Activated CD8-positive, alpha-beta memory T cell treated with anti-CD3 and anti-CD28 coated beads for 4 hours (primary cell): Measurements from ENCODE around the gene MCOLN2.
A peak's percentile ranks its signal among the peaks of the same experiment; 100 is the strongest.

Experiments used
- DNase-seq, 2 donors: peaks; one replicate each; pipeline ENCODE4 v3.0.0-alpha.2; 2020; ENCODE audit warnings: low read depth in 2 of 2

Gene MCOLN2

GRCh38 chr1:84896279-84896678 lies 100.6 kb downstream of the MCOLN2 start:
- no peak for DNase-seq

- DNase-seq: no peak
Observed at GRCh38 chr1:84892705-84893618, 104.0 kb downstream of the MCOLN2 start, which contains the start of gene LPAR3. Gene LPAR3 (minus strand): TSS chr1:84893206. CDS start chr1:84866120, 27,086 bp downstream.

DNA sequence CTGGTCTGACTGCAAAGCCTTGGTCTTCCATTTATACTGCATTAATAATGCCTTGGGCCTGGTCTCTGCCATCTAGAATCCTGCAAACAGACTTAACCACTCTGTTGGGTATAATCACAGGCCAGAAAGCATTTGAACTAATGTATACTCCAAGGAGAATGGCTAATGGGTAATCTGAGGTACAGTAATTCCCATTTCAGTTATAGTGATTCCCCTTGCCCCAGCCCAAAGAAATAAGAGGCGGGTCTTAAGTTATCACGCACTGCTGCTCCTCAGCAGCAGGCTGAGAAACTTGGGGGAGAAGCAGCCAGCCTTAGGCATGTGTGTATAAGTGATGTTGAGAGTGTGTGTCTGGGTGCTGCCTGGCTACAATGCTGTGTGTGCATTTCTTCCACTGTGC lies 106.3 kb downstream of the MCOLN2 start:
- DNase-seq: no peak

- no peak for DNase-seq
Observed at GRCh38 chr1:84889437-84889836, 107.5 kb downstream of the MCOLN2 start.

- peak in 1 of 2 donors; percentile 4 for DNase-seq
Observed at GRCh38 chr1:84888753-84889152, 108.2 kb downstream of the MCOLN2 start.

DNA sequence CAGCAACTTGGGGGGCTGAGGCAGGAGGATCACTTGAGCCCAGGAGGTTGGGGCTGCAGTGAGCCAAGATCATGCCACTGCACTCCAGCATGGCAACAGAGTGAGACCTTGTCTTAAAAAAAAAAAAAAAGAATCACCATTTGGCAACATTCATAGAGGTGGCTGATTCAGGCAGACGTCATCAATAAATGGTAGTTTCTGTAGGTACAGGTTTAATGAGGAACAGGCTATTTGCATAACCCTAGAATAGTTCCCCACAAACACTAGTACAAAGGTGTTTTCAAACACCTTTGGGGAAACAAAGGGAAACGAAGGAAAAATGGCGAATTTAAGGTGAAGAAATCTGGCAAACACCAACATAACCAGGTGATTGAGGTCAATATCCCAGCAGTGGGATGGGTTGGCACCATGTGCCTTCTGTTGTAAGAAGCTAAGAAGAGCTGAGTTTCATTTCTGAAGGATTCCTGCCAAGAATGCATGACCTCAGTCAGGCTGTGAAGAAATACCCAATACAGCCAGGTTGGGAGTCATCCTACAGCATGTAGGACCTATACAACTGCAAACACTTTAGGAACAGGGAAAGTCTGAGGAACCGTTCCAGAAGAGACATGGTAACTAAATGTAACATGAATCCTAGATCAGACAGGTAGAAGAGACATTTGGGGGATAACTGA lies 109.5 kb downstream of the MCOLN2 start:
- DNase-seq: no peak

- DNase-seq: no peak
Observed at GRCh38 chr1:84885469-84885868, 111.4 kb downstream of the MCOLN2 start.

DNA sequence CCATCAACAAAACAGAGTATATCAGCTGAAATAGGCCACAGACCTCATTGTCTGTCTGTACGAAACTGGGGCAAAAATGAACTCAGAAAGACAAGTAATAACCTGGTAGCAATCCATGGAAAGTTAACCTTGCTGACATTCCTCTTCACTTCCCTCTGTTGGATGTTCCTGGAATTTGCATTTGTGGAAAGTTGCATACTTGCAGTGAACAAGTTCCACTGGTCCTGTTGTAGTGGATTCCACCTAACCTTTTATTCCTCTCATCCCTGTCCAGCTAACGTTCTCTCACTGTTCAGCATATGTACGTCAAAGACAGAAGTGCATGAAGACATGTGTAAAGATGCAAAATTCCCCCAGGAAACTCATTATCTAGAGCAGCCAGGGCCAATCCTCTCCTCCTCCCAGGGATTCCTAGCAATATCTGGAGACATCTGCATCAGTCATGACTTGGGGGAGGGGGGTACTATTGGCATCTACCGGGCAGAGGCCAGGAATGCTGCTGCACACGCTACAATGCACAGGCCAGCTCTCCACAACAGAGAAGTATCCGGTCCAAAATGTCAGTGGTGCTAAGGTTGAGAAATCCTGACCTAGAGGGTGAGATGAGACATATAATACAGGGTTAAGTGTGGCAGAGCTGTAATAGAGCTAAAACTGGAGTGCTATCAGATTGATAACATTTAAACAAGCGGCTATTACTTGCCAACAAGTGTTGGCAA lies 112.1 kb downstream of the MCOLN2 start:
- DNase-seq: no peak

DNA sequence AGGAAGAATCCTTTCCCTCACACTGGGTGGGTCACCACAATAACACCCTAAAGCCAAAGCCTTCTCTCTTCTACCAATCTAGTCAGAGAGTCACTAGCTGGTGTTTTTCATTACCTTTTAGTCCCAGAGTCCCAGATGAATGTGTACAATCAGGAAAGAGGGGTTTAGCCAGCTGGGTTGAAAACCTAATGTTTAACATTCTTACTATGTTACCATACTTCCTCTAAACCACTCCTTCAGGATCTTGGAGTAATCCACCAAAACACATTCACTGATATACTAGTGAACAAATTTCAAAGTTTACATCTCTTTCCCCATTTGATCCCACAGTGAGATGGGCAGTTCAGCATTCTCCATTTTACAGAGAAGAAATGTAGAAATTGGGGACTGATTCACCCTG lies 113.6 kb downstream of the MCOLN2 start:
- no peak for DNase-seq

GRCh38 chr1:84877592-84877991 lies 119.3 kb downstream of the MCOLN2 start:
- no peak for DNase-seq

DNA sequence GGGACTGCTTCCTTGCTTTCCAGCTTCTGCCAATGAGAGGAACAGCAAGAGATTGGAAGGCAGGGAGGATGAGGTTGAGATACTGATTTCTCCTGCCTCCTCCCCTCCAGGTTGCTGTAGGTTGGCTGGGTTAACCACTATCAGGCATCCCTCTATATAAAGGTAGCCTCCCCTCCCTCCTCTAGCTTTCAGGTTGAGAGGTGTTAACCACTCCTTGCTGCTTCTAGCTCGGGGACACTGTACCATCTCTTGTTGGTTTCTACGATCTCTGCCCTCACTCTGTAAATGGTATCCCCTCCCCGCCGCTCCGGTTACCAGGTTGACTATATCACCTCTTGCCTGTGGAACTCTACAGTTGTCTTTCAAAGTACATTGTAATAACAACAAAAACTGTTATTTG lies 120.6 kb downstream of the MCOLN2 start:
- no peak for DNase-seq
